ENCODE data around the gene SGCD. TPM values are rescaled to one million over a fixed set of nuclear protein-coding genes. Genes with fewer than 3 reads are reported as not detected.
"Not testable (repeated sequence)": the region's sequence is repeated elsewhere in the genome, so short reads cannot be mapped to it uniquely, and the experiment has no call there.

The SGCD gene
- total RNA-seq, 1 donor = 11.7 TPM

DNA sequence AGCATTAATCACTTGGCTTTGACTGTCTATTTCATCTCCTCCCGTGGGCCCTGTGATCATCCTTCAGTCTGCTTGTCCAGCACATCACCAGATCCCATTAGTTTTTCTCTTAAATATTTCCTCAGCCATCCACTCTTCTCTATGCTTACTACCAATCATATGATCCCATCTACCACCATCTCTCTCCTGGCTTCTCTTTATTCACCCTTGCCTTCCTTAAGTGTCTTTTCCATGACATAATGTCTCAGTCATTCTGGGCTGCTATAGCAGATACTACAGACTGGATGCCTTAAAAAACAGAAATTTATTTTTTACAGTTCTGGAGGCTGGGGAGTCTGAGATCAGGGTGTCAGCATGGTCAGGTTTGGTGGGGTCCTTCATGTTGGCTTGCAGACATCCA, 314.7 kb downstream of the SGCD start:
- DNase-seq (ENCODE audit: low read depth) = no peak
- TF ChIP-seq, protein P1, sequence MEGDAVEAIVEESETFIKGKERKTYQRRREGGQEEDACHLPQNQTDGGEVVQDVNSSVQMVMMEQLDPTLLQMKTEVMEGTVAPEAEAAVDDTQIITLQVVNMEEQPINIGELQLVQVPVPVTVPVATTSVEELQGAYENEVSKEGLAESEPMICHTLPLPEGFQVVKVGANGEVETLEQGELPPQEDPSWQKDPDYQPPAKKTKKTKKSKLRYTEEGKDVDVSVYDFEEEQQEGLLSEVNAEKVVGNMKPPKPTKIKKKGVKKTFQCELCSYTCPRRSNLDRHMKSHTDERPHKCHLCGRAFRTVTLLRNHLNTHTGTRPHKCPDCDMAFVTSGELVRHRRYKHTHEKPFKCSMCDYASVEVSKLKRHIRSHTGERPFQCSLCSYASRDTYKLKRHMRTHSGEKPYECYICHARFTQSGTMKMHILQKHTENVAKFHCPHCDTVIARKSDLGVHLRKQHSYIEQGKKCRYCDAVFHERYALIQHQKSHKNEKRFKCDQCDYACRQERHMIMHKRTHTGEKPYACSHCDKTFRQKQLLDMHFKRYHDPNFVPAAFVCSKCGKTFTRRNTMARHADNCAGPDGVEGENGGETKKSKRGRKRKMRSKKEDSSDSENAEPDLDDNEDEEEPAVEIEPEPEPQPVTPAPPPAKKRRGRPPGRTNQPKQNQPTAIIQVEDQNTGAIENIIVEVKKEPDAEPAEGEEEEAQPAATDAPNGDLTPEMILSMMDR (IDR thresholded peaks at IDR 0.05; ENCODE audit: insufficient read depth, low read length) = no peak
- no peak overlapping the region for H3K4me3 ChIP-seq (ENCODE audit: low read depth, low read length)

DNA sequence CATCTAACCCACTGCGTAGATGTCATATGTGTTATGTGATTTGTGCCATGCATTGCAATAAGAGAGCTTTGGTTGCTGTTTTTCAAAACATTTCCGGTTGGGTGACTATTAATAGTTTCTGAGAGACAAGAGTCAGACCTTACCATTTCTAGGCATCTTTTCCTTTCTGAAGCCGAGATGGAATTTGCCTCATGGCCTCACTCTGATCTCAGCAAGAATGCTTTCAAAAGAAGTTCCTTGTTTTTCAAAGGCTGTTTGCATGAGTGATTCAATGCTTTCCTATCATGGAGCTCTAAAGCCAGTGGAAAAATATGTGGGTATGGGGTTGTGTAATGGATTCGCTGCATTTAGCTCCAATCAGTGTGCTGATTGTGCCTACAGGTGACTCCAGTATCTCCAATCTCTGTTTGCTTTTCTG, 320.1 kb downstream of the SGCD start:
- TF ChIP-seq, protein P1 (IDR thresholded peaks at IDR 0.05; ENCODE audit: insufficient read depth, low read length) = no peak

DNA sequence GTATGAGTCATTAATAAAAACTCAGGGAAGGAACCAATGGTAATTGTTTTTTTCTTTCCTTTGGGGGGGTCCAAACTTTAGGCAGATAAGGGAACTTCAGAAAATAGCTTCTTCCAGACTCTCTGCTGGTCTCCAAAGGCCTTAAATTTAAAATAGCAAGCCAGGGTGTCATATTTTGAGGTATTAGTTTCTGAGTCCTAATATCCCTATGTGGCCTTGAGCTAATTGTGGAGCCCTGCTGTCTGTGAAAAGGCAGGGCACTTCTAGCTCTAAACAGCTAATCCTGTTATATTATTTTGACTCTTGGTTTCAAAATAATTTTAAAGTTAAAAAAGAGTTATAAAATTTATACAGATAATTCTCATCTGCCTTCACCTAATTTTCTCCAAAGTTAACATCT, 327.5 kb downstream of the SGCD start:
- no peak overlapping the region for H3K4me3 ChIP-seq (ENCODE audit: low read depth, low read length)
- TF ChIP-seq, protein P1 (IDR thresholded peaks at IDR 0.05; ENCODE audit: insufficient read depth, low read length) = no peak
- DNase-seq (ENCODE audit: low read depth) = no peak

More for the DNA sequence above, 320.1 kb downstream of the SGCD start:
- DNase-seq (ENCODE audit: low read depth) = no peak
- no peak overlapping the region for H3K4me3 ChIP-seq (ENCODE audit: low read depth, low read length)

DNA sequence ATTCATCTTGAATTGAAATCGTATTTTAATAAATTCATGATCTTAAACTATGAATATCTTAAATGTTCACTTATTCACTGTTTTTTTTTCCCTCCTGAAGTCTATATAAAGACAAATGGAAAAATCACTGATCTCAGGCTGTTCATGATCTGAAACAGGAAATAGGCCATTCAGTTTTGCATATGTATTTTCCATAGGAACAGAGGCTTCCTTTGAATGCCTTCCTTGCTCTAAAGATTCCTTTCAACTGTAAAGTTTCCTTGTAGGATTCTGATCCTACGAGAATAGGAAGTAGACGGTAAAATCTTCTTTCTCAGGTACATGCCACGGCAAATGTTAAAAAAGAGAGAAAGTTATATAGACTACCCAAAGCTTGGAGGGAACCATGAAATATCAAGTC, 328.8 kb downstream of the SGCD start:
- no peak overlapping the region for H3K4me3 ChIP-seq (ENCODE audit: low read depth, low read length)
- no peak for DNase-seq (ENCODE audit: low read depth)
- TF ChIP-seq, protein P1 (IDR thresholded peaks at IDR 0.05; ENCODE audit: insufficient read depth, low read length) = no peak

DNA sequence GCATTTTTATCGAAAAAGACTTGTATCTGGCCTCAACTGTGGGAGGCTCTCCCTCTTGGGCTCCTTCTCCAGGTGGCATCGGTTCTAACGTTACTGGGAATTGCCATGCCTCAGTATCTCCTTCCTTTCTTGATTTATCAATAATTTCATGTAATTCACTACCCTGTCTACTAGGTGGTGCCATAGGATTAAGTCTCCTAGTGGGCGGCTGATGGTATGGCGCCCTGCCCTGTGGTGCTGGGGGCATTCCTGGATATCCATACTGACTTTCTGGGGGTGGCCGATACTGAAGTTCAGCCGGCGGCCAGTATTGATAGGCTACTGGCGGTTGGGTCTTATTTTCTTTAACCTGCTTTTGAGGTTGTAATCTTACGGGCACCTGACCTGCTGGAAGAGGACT, 337.9 kb downstream of the SGCD start:
- not testable (repeated sequence) for DNase-seq (ENCODE audit: low read depth); H3K4me3 ChIP-seq (ENCODE audit: low read depth, low read length)

DNA sequence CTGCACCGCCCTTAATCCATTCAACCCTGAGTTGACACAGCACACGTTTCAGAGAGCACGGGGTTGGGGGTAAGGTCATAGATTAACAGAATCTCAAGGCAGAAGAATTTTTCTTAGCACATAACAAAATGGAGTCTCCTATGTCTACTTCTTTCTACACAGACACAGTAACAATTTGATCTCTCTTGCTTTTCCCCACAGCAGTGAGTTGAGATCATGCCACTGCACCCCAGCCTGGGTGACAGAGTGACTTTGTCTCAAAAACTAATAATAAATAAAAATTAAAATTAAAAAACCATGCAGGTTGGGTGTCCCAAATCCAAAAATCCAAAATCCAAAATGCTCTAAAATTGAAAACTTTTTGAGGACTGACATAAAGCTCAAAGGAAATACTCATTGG, 339.7 kb downstream of the SGCD start:
- DNase-seq (ENCODE audit: low read depth); H3K4me3 ChIP-seq (ENCODE audit: low read depth, low read length): not testable (repeated sequence)

DNA sequence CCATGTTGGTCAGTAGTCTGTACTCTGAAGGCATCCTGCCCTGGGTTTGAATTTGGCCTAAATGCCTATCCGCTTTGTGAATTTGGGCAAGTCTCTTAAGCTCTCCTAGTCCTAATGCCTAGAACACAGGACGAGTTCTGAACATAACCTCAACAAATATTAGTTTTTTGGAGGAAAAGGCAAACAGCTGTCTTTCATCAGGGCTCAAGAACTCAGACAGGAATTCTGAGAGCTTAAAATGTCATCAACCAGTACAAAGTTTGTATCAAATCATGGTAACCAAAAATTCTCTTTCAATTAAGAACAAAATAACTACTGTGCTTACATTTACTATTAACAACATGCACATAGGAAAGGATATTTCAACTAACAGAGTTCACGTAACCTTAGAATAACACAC, 340.7 kb downstream of the SGCD start:
- TF ChIP-seq, protein P1 (IDR thresholded peaks at IDR 0.05; ENCODE audit: insufficient read depth, low read length) = no peak
- no peak for DNase-seq (ENCODE audit: low read depth)
- no peak overlapping the region for H3K4me3 ChIP-seq (ENCODE audit: low read depth, low read length)

DNA sequence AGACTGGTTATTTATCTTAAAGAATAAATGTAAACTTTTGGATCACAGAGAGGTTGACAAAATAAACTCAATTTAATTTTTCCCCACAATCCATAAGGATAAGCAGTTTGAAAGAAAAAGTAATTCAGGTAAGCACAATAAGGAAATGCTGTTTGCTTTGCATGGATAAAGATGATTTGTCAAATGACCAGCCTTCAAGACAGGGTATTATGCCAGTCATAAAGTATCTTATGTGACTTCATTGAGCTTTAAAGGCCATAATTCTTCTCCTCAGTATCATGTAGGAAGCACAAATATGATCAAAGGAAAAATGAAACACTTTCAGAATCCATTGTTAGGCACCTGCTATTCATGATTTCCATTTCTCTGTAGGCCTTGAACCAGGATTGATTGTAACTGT, 342.5 kb downstream of the SGCD start:
- DNase-seq (ENCODE audit: low read depth) = no peak
- TF ChIP-seq, protein P1 (IDR thresholded peaks at IDR 0.05; ENCODE audit: insufficient read depth, low read length) = no peak
- H3K4me3 ChIP-seq (ENCODE audit: low read depth, low read length) = no peak overlapping the region
